CD4-positive, alpha-beta T cell treated with Interleukin-17A for 4 hours (primary cell): ENCODE results near the gene SPOCK1.

Source experiments
- DNase-seq: peaks from one replicate; pipeline ENCODE4 v3.0.0-alpha.2; 2020; ENCODE audit warnings: mixed read lengths

The SPOCK1 gene

DNA sequence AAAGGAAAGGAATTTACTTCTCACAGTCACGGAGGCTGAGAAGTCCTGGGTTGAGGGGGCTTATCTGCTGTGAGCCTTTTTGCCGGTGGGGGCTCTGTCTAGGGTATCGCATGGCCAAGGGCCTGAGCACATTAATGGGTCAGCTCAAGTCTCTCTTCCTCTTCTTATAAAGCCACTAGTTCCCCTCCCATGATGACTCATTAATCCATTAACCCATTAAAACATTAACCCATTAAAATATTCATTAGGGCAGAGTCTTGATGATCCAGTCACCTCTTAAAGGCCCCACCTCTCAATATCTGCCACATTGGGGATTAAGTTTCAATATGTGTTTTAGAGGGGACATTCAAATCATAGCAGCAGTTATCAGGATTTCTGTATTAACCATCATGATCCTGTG is 406.3 kb downstream of the SPOCK1 start:
- DNase-seq: no peak

DNA sequence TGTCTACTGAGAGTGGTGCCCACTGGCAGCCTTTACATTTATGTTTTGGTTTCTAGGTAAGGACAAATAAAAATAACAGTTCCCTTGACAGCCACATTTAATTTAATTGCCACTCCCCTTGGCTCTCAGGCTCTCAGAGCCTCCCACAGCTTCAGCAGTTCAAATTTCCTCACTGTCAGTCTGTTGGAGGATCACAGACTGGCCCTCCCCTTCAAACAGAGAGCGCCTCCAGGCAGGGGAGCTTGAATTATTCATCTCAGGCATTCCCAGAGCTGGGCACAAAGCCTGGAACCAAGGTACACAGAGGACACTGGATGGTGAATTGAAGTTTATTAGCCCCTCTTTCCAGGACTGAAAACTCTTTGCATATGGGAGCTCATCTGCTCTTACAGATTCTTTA is 407.7 kb downstream of the SPOCK1 start:
- no peak for DNase-seq

DNA sequence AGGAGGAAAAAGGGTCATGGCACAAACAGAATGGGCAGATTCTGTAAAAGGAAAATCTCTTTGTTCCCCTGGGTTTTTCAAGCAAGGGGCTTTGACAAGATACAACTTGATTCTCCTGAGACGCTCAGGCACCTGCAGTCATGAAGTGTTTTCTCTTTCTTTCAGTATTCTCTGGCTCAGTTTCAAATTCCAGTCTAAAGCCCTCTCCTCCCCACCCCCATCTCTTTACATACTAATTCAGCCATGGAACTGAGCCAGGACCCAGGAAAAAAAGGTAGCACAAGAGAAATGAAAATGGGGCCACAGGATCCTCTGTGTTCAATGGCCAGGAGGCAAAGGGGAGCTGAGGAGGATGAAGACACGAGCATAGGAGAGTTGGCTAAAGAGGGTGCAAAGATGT is 408.4 kb downstream of the SPOCK1 start:
- DNase-seq: no peak

DNA sequence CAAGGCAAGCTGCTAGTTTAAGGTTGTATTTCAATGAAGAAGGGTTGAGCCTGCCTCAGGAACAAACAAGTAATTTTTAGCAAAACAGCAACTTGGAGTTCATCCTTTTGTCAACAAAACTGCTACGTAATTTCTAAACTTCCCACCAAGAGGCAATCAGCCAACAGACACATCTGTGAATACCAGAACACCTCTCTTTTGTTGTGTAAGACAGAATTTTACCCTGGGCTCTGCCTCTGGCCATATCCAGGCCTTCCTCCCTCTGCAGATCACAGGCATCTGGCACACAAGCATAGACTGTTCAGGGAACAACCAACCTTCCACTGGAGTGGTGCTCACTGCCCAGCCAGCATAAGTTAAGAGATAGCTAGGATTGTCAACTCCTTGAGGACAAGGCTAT is 409.0 kb downstream of the SPOCK1 start:
- no peak for DNase-seq

GRCh38 chr5:137088175-137088574 is 411.0 kb downstream of the SPOCK1 start:
- no peak for DNase-seq

- no peak for DNase-seq
Observed at GRCh38 chr5:137086342-137086741, 412.8 kb downstream of the SPOCK1 start.

DNA sequence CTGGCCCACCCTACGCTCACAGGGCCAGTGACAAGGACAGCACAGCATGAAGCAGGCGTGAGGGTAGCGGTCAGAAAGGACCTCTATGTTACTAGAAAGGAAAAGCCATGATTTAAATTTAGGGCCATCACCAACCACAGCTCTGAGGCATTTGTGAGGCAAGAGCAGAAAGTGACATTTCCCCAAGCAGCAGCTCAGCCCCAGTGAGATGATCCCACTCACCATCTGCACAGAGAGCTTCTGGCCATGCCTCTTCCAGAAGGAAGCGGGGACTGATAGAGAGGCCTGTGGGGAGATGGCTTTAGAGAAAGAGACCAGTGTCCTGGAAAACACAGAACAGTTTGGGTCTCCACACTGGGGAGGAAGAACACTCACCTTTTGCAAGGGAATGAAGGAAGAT is 413.9 kb downstream of the SPOCK1 start:
- no peak for DNase-seq

DNA sequence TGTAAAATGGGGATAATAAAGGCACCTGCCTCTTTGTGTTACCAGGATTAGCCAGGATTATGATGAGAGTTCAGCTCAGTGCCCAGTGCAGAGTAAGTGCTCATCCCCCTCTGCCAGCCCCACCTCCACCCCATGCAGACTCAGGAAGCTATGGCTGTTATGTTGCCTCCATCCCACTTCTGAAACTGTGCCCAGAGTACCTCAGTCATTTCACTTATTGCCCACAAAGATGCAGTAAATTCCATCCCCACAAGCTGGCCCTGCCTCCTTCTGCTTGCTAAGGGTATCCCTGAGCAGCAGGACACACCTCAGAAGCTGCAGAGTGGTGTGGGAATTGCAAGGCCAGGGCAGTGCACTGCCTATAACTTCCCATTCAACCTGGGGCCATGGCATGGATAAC is 415.1 kb downstream of the SPOCK1 start:
- no peak for DNase-seq

- no peak for DNase-seq
Observed at GRCh38 chr5:137082951-137083350, 416.2 kb downstream of the SPOCK1 start.

DNA sequence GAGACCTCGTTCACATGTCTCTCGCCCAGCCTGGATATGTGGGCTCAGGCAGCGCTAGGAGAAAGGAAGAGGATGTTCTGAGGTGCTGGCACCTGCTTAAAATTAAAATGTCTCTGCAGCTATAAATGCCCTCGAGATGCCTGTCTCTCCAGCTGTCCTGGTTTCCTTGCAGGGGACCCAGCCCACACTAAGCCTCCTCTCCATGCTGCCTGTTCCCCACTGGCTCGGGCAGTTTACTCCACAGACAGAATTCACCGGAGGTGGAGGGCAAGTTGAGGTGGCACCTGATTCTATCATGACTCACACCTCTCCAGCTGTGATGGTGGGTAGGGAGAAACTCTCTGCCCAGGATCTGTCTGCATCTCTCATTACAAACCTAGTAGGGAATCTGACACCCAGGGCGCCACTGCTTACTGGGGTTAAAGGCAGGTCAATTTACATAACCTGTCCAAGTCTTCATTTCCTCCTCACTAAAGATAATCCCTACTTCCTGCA is 420.9 kb downstream of the SPOCK1 start:
- DNase-seq: no peak

GRCh38 chr5:137075163-137075970 is 423.8 kb downstream of the SPOCK1 start:
- DNase-seq: no peak

GRCh38 chr5:137073189-137073588 is 425.9 kb downstream of the SPOCK1 start:
- DNase-seq: no peak

DNA sequence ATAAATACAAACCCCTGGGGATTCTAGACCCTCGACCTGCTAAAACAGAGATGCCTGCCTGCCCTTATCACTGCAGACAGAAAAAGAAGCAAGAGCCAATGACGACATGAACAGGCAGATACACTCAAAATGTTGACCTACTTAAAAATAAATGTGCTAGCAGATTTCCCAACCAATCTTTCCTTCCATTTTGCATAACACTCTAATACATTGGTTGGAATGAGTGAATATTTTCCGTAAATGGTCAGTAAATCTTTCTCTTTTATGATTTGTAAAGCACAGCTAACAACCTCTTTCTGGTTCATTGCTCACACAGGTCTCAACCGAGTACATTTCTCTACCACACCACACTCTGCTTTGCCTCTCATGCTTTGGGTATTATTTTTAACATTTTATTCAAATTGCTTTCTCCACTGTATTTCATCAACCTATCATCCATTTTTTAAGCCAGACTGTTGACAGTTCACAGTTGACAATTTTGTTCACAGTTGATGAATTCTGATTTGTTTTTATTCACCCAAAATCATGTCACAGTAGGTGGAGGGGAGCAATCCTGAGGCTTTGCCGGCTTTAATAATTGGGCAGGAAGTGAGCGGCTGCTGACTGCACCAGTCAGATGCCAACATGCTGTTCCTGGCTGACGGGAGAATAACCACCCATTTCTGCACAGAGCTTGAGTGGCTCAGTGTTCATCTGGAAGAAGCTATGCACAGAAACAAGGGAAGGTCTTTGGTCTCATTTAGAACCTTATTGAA is 426.6 kb downstream of the SPOCK1 start:
- no peak for DNase-seq

- no peak for DNase-seq
Observed at GRCh38 chr5:137071931-137072330, 427.2 kb downstream of the SPOCK1 start.

- DNase-seq: no peak
Observed at GRCh38 chr5:137071526-137071925, 427.6 kb downstream of the SPOCK1 start.

GRCh38 chr5:137070521-137070920 is 428.6 kb downstream of the SPOCK1 start:
- no peak for DNase-seq

- no peak for DNase-seq
Observed at GRCh38 chr5:137069358-137069757, 429.8 kb downstream of the SPOCK1 start.

- no peak for DNase-seq
Observed at GRCh38 chr5:137061382-137061781, 437.7 kb downstream of the SPOCK1 start.

GRCh38 chr5:137058089-137058488 is 441.0 kb downstream of the SPOCK1 start:
- no peak for DNase-seq

DNA sequence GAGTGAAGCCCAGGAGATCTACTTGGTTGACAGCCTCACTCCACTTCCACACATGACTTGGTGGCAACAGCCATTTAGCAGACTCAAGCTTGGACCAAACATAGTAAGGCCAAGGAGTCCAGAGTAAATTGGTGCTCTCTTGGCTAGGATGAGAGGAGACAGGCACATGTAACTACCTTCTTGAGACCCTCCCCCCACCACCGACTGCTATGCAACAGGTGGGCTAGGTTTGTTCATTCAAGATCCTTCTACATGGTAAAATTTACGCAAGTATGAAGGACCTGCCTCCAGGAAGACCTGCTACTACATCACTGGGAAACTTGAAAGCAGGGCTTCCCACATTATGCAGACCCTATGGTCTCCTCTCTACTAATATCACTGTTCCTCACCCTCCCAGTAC is 442.4 kb downstream of the SPOCK1 start:
- DNase-seq: no peak

GRCh38 chr5:137055271-137055872 is 443.8 kb downstream of the SPOCK1 start:
- DNase-seq: no peak

DNA sequence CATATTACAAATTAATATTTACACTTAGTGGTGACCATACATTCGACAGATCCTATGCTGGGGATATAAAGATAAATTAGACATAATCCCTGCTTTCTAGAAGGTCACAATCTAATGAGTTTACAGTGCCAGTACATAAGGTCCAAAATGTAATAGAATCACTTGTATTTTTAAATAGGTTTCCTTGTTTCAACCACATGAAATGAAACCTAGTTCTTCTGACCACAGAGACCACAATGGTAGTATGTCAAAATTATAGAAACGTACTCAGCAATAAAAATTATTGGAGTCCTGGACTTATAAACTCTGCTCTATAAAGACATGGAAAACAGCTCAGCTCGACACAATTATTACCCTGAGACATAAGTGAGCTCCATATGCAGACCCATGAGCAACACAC is 444.3 kb downstream of the SPOCK1 start:
- no peak for DNase-seq

GRCh38 chr5:137054335-137054734 is 444.8 kb downstream of the SPOCK1 start:
- no peak for DNase-seq

GRCh38 chr5:137051161-137051560 is 448.0 kb downstream of the SPOCK1 start:
- DNase-seq: no peak
